ENCODE results near the gene BST1.

Gene BST1

DNA sequence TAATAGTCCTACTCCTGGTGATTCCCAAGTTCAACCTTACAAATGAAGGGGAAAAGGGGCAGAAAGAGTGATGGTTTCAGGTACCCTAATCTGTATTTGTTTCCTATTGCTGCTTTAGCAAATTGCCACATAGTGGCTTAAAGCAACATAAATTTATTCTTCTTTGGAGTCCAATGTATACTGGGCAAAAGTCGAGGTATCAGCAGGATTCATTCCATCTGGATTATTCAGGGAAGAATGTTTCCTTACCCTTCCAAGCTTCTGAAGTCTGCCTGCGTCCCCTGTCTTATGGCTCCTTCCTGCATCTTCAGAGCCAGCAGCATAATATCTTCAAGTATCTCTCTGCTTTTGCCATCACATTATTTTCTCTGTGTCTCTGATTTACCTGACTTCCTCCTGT, 10.3 kb upstream of the BST1 start:
- no peak for DNase-seq (ENCODE audit: low read depth)
- no peak overlapping the region for H3K4me3 ChIP-seq (ENCODE audit: low read depth, low read length)
- TF ChIP-seq, protein P1, sequence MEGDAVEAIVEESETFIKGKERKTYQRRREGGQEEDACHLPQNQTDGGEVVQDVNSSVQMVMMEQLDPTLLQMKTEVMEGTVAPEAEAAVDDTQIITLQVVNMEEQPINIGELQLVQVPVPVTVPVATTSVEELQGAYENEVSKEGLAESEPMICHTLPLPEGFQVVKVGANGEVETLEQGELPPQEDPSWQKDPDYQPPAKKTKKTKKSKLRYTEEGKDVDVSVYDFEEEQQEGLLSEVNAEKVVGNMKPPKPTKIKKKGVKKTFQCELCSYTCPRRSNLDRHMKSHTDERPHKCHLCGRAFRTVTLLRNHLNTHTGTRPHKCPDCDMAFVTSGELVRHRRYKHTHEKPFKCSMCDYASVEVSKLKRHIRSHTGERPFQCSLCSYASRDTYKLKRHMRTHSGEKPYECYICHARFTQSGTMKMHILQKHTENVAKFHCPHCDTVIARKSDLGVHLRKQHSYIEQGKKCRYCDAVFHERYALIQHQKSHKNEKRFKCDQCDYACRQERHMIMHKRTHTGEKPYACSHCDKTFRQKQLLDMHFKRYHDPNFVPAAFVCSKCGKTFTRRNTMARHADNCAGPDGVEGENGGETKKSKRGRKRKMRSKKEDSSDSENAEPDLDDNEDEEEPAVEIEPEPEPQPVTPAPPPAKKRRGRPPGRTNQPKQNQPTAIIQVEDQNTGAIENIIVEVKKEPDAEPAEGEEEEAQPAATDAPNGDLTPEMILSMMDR (conservative IDR thresholded peaks at IDR 0.05; ENCODE audit: low read depth, low read length), result no peak

DNA sequence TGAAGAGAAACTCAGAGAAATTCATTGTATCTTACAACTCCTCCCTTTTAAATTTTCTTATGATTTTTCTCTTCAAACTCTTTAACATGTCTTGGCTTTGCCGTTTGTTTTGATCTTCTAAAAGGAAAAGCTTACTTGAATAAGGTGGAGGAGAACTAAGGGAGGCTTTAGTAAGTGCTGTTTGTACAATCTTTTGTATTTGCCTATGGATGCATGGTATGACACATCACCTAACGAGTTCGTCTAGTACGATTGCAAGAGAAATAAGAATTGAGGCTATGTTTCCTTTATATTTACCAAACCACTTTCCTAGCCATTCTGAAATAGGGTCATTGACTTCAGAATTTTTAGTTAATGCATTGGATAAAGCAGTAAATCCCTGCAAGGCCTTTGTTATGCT, 8.4 kb upstream of the BST1 start:
- no peak for DNase-seq (ENCODE audit: low read depth)
- no peak overlapping the region for H3K4me3 ChIP-seq (ENCODE audit: low read depth, low read length)
- TF ChIP-seq, protein P1 (conservative IDR thresholded peaks at IDR 0.05; ENCODE audit: low read depth, low read length), result no peak

DNA sequence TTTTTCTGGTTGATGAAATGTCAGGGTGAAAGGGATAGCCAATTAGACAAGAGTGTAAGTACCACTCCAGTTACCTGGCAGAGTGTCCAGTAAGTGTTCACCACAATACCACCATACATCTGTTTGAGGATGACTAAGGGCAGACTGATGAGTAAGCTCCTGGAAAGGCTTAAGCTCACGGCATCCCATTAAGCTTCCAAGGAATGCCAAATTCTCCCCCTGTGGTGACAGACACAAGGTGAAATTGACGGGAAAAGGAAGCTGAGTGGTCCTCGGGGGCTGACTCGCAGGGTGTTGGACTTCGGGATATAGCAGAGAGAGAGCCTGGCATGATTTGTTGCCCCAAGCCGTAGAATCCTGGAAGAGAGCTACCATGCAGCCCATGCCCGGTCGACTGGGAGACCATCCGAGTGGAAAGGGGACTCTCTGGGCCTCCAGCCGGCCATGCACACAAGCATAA, 7.6 kb upstream of the BST1 start:
- DNase-seq (ENCODE audit: low read depth), result peak; percentile 78
- no peak overlapping the region for H3K4me3 ChIP-seq (ENCODE audit: low read depth, low read length)

DNA sequence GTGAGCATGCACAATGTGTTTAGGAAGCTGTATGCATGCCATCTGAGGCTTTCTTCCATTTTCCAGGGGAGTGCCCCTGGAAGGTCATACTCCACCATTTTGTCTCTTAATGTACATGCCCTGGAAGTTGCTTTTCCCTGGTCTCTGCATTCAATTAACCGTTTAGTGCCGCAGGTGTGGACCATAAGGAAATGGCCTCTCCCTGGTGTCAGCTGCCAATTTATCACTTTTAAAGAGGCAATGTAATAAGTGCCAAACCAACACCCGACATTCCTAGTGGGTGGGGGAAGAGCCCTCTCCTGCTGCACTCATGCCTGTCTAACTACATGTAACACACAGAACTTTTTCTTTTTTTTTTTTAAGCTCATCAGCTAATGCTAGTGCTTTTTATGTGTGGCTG, 7.1 kb upstream of the BST1 start:
- TF ChIP-seq, protein P1 (conservative IDR thresholded peaks at IDR 0.05; ENCODE audit: low read depth, low read length), result no peak
- no peak overlapping the region for H3K4me3 ChIP-seq (ENCODE audit: low read depth, low read length)
- DNase-seq (ENCODE audit: low read depth), result no peak

More for the DNA sequence above, 7.6 kb upstream of the BST1 start:
- TF ChIP-seq, protein P1 (conservative IDR thresholded peaks at IDR 0.05; ENCODE audit: low read depth, low read length), result no peak

DNA sequence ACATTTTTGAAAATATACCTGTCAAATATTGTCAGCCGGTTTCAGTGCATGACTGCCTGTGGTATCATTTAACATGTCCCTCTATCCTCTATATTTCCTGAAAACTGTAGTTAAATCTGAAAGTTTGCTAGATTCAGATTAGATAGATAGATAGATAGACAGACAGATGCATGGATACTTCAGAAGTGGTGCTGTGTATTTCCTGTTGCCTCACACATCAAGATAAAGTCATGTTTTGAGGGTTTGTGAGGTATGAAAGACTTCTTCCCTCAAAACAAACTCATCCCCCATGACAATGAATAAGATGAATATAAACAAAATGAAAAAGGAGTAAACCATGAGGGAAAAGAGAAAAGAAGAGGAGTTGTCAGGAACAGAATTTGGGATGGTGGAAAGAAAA, 6.0 kb upstream of the BST1 start:
- H3K4me3 ChIP-seq (ENCODE audit: low read depth, low read length), result no peak overlapping the region
- DNase-seq (ENCODE audit: low read depth), result no peak
- TF ChIP-seq, protein P1 (conservative IDR thresholded peaks at IDR 0.05; ENCODE audit: low read depth, low read length), result no peak

DNA sequence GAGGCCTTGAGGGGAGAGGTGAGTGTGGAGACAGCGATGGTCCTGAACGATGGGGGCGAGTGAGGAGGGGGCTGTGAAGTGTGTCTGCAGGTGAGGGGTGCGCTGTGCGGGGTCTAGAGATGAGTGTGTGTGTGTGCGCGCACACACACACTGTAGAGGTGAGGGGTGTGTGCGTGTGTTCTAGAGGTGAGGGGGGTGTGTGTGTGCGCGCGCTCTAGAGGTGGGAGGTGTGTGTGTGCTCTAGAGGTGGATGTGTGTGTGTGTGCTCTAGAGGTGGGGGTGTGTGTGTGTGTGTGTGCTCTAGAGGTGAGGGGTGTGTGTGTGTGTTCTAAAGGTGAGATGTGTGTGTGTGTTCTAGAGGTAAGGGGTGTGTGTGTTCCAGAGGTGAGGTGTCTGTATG, 574 bp downstream of the BST1 start:
- H3K4me3 ChIP-seq (ENCODE audit: low read depth, low read length), result peak overlapping the region; percentile 64
- DNase-seq (ENCODE audit: low read depth), result no peak
- TF ChIP-seq, protein P1 (conservative IDR thresholded peaks at IDR 0.05; ENCODE audit: low read depth, low read length), result no peak

DNA sequence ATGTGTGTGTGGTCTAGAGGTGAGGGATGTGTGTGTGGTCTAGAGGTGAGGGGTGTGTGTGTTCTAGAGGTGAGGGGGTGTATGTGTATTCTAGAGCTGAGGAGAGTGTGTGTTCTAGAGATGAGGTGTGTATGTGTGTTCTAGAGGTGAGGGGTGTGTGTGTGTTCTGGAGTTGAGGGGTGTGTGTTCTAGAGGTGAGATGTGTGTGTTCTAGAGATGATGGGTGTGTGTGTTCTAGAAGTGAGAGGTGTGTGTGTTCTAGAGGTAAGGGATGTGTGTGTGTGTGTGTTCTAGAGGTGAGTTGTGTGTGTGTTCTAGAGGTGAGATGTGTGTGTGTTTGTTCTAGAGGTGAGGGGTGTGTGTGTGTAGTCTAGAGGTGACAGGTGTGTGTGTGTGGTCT, 1.3 kb downstream of the BST1 start:
- no peak for DNase-seq (ENCODE audit: low read depth)
- TF ChIP-seq, protein P1 (conservative IDR thresholded peaks at IDR 0.05; ENCODE audit: low read depth, low read length), result no peak
- no peak overlapping the region for H3K4me3 ChIP-seq (ENCODE audit: low read depth, low read length)
